DMS 273 (cell line): ENCODE measurements around the gene TGIF2.

ENCODE experiments used
- DNase-seq: peaks from one replicate; lab custom pipeline; 2025; ENCODE audit not compliant: unreplicated experiment; lab: John Stamatoyannopoulos, UW

TGIF2 gene

DNA sequence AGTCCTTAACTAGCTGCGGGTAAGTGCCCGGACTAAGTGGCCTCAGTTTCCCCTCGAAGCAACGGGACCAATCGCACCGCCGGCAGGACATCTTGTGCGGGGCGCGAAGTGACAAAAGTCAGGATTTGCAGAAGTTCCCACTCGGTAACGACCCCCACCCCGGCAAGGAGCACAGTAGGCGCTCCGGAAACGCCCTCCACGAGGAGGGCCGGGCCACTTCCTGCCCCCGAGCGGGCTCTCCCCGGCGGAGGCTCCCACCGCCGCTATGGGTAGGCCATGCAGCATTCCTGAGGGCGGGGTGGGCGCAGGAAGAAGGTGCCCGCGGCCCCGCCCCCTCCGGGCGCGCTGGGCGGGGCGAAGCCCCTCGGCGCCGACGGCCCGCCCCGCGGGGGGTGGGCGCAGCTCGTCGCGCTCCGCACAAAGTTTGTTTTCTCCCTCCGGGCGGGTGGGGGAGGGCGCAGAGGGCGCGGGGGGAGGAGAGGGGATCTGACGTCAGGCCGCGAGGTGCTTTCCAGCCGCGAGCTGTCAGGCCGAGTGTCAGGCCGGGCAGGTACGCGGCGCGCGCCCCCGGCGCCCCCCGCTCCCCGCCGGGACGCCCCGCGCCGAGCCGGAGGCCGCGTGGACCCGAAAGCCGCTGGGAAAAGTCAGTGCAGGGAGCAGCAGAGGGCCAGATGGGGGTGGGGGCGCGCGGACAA is at the start of gene TGIF2:
TGIF2 (plus strand) TSS at position 495 of the 695 bp plus-strand sequence. CDS start 5,178 bp downstream, outside the sequence.
- DNase-seq: peak; percentile 93

DNA sequence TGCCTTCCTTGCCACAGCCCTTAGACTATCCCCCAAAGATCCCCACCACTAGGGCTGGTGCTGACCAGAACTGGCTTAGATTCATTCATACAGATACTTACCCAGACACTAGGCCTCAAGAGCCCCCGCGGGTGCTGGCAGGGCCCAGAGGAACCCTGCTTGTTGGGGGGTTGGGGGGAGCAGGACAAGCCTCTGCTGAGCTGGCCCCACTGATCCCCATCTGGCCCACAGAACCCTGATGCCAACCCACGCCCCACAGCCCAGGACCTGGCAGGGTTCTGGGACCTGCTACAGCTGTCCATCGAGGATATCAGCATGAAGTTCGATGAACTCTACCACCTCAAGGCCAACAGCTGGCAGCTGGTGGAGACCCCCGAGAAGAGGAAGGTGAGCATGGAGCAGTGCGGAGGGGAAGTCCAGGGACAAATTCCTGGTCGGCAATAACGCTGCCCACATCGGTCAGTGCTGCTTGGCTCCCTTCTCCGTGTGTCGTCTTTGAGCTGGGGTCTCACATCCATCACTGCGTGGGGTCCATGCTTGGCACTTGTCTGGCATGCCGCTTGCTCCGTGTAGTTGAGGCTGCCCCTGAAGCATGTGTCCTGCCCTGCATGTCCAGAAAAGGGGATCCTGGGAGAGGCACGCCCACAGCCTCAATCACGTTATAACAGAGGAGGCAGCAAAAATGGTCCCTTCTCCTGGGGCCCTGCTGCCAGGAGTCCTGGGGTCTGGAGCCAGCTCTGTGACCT is 47.6 kb upstream of the TGIF2 start:
- DNase-seq: no peak

DNA sequence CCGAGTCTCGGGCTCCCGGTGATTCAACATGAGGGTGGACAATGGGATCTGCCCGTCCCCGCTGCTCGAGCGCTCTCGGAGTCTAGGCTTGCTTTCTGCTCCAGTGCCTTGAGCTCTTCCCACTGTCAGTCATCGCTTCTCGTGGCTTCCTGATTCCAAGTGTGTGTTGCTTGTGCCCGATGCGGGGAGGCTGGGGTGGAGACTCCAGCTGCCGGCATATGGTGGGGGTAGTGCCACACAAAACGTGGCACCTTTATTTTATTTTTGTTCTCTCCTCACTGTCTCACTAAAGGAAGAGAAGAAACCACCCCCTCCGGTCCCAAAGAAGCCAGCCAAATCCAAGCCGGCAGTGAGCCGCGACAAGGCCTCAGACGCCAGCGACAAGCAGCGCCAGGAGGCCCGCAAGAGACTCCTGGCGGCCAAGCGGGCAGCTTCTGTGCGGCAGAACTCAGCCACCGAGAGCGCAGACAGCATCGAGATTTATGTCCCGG is 46.8 kb upstream of the TGIF2 start:
- DNase-seq: no peak

DNA sequence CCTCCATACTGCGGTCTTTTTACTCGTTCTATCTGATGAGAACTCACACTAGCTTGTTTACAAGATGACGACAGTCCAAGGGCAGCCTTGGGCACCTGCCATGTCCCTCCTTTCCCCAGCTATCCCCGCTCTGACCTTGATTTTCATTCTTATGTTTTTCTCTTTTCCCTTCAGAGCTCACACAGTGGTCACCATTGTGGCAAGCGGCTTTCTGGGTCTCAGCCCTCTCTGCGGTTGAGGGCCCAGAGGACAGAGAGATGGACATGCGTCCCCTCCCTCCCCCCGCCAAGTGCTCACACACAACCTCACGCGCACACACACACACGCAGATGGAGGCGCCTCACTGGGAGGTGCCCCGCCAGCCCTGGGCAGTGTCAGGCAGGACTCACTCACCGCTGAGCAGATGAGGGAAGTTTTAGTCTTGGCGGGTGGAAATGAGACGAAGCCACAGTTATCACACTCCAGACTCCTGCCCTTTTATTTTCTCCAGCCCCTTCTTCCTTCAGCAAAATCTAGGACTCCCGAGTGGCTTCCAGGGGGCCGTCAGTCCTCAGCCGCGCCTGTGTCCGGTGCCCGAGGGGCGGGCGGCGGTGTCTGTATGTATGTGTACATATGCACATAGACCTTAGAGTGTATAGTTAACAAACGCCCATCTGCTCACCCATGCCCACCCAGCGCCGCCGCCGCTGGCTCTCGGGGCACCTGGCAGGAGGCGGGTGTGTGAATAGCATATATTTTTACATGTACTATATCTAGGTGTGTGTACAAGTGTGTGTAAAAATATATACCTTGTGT is 45.9 kb upstream of the TGIF2 start:
- DNase-seq: peak; percentile 31

DNA sequence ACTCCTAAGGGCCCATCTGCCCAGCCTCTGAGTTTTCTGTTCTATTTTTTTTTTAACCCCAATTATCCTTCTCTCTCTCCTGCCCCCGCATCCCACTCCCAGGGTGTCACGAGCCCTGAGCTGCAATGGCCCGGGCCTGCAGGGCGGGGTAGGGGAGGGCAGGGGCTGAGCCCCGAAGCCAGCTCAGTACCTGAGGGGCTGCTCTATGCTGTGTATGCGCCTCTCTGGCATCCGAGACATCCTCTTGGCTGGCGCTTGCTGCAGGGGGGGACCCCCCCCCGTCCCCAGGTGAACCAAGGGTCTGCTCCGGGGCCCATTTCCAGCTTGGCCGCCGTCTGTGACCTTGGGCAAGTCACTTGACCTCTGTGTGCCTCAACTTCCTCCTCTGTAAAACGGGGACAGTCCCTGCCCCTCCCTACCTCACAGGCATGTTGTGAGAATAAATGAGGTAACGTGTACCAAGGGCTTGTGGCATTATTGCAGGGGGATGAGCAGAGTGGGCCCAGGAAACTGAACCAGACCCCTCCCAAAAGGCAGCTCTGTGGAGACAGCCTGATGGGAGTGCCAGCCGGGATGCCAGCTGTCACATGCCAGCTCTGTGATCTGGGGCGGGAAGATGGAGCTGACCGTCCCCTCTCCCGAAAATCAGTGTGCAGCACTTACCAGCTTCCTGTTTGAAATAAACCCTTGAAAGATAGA is 45.1 kb upstream of the TGIF2 start:
- DNase-seq: peak; percentile 56

DNA sequence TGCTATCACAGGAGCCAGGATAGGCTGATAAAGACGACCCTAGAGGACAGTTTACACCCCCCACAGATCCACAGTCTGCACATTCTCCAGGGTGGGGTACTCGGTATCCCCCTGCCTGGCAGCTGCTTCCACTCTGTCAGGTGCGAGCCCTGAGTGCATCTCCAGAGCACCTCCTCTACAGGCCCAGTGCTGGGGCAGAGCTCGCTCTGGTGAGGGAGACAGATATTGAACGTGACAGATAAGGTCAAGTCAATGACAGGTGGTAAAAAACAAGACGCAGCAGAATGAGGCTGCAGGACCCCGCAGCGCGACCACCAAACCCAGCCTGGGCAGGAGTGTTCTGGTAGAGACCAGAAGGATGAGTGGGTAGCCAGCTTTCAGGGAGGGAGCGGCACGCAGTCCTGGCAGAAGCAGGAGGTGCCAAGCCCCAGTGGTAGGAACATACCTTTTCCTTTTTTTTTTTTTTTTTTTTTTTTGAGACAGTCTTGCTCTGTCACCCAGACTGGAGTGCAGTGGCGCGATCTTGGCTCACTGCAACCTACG is 44.5 kb upstream of the TGIF2 start:
- DNase-seq: no peak

DNA sequence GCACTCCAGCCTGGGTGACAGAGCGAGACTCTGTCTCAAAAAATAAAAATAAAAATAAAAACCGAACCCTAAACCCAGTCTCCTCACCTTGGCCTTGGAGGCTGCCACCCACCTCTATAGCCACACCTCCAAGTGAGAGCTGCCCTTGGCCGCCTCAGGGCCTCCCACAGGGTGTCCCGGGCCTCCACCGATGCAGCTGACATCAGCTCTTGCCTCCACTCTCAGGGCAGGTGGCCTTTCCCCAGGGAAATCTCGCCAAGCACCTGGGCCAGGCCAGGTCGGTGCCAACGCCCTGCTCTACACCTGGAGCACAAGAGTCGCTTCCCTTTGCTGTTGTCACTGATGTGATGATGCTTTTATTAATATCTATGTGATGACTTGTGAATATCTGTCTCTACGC is 41.0 kb upstream of the TGIF2 start:
- no peak for DNase-seq

DNA sequence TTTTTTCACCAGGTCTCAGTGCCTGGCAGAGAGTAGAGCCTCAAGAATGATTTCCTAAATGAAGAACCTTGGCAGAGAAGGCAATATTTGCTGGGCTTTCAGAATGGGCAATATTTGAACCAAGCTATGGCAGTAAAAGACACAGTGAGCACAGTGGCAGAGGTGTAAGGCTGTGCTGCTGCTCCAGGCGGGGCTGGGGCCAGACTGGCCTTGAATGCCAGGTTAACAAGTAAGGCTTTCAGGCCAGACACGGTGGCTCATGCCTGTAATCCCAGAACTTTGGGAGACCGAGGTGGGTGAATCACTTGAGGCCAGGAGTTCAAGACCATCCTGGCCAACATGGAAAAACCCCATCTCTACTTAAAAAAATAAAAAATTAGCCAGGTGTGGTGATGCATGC is 40.6 kb upstream of the TGIF2 start:
- no peak for DNase-seq

DNA sequence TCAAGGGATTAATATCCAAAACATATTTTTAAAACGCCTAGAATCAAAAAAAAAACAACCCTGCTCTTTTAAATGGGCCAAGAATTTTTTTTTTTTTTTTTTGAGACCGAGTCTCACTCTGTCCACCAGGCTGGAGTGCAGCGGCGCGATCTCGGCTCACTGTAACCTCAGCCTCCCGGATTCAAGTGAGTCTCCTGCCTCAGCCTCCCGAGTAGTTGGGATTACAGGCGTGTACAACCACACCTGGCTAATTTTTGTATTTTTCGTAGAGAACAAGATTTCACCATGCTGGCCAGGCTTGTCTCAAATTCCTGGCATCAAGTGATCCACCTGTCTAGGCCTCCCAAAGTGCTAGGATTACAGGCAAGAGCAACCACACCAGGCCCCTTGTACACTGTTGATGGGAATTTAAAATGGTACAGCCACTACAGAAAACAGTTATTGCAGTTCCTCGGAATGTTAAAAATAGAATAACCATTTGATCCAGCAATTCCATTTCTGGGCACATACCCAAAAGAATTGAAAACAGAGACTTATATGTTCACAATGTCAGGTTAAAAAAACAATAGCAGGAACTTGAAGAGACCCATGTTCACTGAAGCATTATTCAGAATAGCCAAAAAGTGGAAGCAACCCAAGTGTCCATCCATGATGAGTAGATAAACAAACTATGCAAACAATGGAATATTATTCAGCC is 35.2 kb upstream of the TGIF2 start:
- no peak for DNase-seq

DNA sequence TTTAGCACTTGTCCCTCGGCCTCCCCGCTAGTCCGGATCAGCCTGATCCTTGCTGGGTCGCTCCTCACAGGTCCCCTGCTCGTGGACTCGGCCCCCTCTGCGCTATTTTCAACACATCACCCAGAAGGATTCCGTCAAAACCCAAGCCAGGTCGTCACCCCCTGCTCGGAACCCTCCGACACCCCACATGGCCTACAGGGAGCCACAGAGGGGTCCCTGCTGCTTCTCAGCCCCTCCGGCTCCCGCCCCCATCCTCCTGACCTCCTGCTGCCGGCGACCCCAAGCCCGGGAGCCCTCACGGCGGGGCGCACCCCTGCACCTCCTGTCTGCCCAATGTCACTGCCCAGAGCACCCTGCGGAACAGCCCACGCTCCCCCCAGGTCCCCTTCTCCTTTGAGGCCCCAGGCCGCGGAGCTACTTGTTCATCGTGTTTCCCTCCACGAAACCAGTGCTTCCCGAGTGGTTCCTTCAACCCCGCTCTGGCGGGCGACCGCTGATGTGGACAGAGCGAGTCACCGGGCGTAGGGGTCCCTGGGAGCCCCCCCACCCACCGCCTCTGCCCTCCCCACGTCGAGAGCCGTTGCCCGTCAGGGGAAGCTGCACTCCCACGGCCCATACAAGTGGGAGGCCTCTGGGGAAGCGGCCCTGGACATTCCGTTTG is 32.7 kb upstream of the TGIF2 start:
- DNase-seq: no peak

DNA sequence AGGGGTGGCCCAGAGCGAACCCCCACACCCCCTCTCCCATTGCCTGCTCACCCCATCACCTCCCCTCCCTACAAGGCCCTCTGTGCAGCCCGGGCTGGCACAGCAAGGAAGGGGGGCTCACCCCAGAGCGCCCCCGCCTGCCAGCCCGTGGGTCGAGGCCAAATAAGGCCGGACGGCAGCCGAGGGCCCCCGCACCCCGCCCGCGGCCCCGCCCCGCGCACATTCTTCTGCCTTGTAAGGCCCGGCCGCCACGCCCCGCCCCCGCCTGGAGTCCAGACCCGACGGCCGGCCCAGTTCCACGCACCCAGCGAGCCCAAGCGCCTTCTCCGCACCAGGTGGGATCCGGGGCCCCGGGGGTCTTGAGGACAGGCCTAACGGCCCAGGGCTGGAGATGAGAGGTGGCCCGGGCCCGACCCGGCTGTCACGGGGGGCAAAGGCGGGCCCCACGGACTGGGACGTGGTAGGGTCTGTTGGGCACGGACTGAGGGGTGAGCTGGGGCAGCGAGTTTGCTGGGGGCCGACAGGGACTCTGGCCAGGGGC is 32.1 kb upstream of the TGIF2 start, which contains the start of gene MYL9:
MYL9 (plus strand) TSS at position 293 of the 541 bp plus-strand sequence. CDS start 3,366 bp downstream, outside the sequence.
- no peak for DNase-seq

DNA sequence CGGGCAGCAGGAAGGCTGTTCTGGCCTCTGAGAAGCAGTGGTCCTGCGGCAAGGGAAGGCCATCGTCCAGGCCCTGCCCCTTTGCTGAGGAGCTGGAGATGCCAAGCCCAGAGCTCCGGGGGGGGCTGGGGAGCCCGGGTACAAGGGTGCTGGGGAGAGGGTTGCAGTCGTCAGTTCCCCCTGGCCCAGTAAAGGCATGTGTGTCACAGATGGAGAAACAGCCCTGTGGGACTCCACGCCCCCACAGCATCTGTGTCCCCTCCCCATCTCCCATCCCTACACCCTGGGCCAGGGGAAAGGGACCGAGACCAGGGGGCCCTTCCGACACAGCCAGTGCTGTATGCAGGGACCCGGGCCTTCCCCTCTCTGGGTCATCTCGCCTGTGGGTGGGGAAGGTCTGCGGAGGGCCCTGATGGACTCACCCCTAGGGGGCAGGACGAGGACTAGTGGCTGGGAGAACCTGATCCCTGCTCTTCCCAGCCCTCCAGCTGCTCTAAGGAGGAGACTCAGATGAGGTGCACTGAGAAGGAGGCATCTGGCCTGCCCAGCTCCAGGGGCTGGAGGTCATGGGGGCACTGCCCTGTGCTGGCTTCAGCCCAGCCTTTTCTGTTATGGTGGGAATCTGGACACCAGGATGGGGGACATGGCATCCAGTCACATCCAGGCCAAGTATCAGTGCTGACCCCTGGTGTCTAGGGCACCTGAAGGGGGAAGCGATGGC is 31.5 kb upstream of the TGIF2 start:
- peak; percentile 71 for DNase-seq

DNA sequence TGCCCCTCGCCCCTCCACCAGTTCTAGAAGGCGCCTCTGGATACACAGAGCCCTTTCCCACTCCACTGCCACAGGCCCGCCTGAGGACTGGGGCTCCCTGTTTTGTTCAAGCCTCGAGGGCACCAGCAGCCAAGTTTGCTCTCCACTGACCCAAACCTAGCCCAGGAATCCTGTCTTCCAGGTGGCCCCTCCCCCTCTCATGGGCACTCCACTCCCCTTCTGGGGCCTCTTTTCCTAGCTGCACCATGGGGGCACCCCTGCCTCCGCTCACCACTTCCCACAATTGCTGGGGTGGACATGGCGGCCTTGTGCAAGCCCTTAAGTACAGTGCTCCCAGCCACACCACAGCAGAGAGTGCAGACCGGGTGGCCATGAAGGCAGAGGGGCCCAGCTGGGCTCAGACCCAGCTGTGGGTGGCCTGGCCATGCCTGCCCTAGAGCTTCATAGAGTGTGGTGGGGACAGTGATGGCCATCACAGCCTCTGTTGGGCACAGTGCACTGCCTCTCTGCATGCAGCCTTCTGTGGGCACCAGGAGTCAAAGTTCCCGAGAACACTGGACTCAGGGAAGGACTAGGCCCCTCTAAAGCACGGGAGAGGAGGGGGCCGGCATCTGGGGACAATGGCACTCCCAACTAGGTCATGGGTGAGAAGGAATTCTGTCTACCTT is 30.7 kb upstream of the TGIF2 start:
- DNase-seq: no peak

DNA sequence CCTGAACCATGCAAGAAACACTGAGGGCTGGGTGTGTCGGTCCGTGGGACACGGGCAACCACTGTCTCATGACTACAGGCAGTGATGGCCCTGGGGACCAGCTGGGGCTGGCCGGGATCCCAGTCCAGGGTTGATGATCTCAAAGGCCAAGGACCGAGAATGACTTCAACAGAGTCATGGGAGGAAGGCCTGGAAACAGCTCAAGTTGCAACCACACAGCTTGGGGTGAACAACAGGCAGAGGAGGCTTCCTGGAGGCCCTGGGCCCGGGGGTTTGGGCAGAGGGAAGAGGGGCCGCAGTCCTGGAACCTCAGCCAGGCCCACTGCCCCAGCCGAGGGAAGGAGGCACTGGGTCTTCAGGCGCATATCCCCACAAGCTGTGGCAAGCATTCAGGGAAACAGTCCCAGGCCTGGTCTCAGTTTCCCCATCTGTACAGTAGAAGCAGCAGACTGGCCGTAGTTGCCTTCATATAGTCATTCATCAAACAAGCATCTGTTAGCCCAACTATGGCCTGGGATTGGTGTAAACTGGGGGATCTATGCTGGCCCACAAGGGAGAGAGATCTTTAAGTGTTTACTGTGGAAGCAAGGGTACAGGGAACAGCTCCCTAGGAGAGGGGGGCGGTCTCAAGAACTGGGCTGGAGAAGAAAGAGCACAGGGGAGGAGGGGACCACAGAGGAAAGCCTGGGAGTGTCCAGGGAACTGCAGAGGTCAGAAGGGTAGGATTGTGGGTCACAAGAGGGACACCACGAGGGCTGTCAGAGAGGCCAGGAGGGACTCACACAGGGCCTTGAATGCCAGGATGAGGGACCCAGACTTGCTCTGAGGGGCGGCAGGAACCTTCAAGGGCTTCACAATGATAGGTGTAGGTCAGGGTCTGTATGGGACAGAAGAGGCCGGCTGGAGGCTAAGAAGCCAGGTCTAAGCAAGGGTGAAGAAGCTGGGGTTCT is 29.9 kb upstream of the TGIF2 start:
- DNase-seq: no peak

DNA sequence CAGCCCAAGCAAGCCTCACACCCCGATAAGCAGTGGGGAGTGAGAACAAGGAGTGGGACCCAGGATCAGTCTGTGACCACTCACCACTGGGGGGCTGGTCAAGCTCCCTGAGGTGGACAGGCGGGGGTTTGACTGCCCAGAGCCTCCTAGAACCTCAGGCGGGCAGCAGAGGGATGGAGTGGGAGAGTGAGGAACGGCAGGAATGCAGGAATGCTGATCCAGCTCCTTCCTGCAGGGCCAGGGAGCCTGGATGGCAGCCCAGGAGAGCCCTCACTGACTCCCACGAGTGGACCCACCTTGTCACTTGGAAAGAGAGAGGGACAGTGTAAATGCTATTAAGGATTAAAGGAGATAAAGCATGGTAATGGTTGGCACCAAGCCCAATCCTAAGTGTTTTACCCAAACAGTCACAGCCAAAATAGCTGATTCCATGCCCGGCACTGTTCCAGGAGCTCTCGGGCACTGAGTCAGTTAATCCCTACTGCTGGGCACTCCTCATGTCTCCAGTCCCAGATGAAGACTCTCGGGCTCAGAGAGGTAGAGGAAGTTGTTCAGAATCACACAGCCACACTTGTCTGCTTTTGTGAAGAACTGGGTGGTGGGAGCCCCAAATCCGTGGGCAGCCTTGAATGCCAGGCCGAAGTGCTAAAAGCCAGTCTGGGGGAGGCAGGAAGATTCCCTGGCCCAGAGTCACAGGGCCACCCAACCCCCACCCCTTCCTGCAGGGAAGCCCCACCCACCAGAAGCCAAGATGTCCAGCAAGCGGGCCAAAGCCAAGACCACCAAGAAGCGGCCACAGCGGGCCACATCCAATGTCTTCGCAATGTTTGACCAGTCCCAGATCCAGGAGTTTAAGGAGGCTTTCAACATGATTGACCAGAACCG is 29.0 kb upstream of the TGIF2 start:
- peak; percentile 32 for DNase-seq
